Kidney epithelial cell (primary cell): ENCODE results near the gene TMEM145. TPM values are rescaled to one million over a fixed set of nuclear protein-coding genes. Genes with fewer than 3 reads are reported as not detected.

Source experiments
- DNase-seq: peaks from one replicate; pipeline ENCODE4 v3.0.0-alpha.2; 2010; ENCODE audit warnings: low read depth
- H3K27me3 ChIP-seq: 2 replicates; pipeline ENCODE4 v1.6.0; 2011; ENCODE audit warnings: low read length; ENCODE audit not compliant: control insufficient read depth, insufficient read depth
- H3K36me3 ChIP-seq: 2 replicates; pipeline ENCODE4 v1.5.1; 2011; ENCODE audit warnings: low read length; ENCODE audit not compliant: control insufficient read depth, insufficient read depth
- H3K4me3 ChIP-seq: 2 replicates; pipeline ENCODE4 v1.5.1; 2011; ENCODE audit warnings: low read depth, mild to moderate bottlenecking, control low read depth, low read length
- CTCF ChIP-seq: IDR thresholded peaks from 2 replicates; pipeline ENCODE4 v1.5.1; 2011; ENCODE audit warnings: mild to moderate bottlenecking, moderate library complexity, low read length, control low read depth, inconsistent platforms; ENCODE audit not compliant: insufficient read depth, poor library complexity, severe bottlenecking
- total RNA-seq: library from RNA; depleted of rRNA; stranded (reverse); fragments of >200 nt; gene quantifications from 2 replicates; pipeline ENCODE4 v1.2.3, GENCODE V29; 2015

TMEM145 gene
- total RNA-seq, 1 donor from 2014 or later: 0.54 TPM

- Histone ChIP-seq H3K36me3 (peaks cover 2% of the 10 kb centered on the region), H3K4me3 (no peak overlapping the region), H3K27me3 (no peaks in the 10 kb centered on the region)
- TF ChIP-seq CTCF: no peak
- no peak for DNase-seq
These were observed 54.8 kb downstream of the TMEM145 start for GRCh38 chr19:42367929-42368328.

- Histone ChIP-seq H3K36me3 (peaks cover 2% of the 10 kb centered on the region), H3K4me3 (no peak overlapping the region), H3K27me3 (no peaks in the 10 kb centered on the region)
- no peak for TF ChIP-seq CTCF
- no peak for DNase-seq
These were observed 55.3 kb downstream of the TMEM145 start for GRCh38 chr19:42368360-42368759.

- H3K36me3 ChIP-seq: peaks cover 2% of the 10 kb centered on the region
- no peaks in the 10 kb centered on the region for H3K27me3 ChIP-seq
- DNase-seq: no peak
- no peak for TF ChIP-seq CTCF
- H3K4me3 ChIP-seq: no peak overlapping the region
These were observed 55.7 kb downstream of the TMEM145 start for GRCh38 chr19:42368765-42369164.

GRCh38 chr19:42369433-42370067 lies 56.4 kb downstream of the TMEM145 start:
- TF ChIP-seq CTCF: no peak
- Histone ChIP-seq H3K27me3 (no peaks in the 10 kb centered on the region), H3K36me3 (no peaks in the 10 kb centered on the region), H3K4me3 (no peak overlapping the region)
- no peak for DNase-seq

GRCh38 chr19:42370068-42370520 lies 57.0 kb downstream of the TMEM145 start:
- no peak for TF ChIP-seq CTCF
- H3K4me3 ChIP-seq: no peak overlapping the region
- H3K27me3 ChIP-seq: no peaks in the 10 kb centered on the region
- H3K36me3 ChIP-seq: no peaks in the 10 kb centered on the region
- DNase-seq: no peak

GRCh38 chr19:42370626-42371175 lies 57.6 kb downstream of the TMEM145 start:
- DNase-seq: no peak
- Histone ChIP-seq H3K4me3 (no peak overlapping the region), H3K27me3 (no peaks in the 10 kb centered on the region), H3K36me3 (no peaks in the 10 kb centered on the region)
- TF ChIP-seq CTCF: no peak
